Testis (tissue), 2 donors: ENCODE results near the gene DNAH10.

Source experiments
- CTCF ChIP-seq, 3 experiments: fragments of 450-650 bp in 2 of 3; fragments of 200-600 bp in 1 of 3; sonication (generic) in 1 of 3; IDR thresholded peaks; one replicate each; pipeline ENCODE4 v1.5.1; 2016 to 2019; ENCODE audit warnings: antibody characterized with exemption in 3 of 3, mild to moderate bottlenecking in 2 of 3, moderate library complexity in 1 of 3
- POLR2A ChIP-seq: fragments of 450-650 bp; IDR thresholded peaks from one replicate; pipeline ENCODE4 v1.6.1; 2017; ENCODE audit warnings: antibody characterized with exemption, mild to moderate bottlenecking, moderate library complexity

DNA sequence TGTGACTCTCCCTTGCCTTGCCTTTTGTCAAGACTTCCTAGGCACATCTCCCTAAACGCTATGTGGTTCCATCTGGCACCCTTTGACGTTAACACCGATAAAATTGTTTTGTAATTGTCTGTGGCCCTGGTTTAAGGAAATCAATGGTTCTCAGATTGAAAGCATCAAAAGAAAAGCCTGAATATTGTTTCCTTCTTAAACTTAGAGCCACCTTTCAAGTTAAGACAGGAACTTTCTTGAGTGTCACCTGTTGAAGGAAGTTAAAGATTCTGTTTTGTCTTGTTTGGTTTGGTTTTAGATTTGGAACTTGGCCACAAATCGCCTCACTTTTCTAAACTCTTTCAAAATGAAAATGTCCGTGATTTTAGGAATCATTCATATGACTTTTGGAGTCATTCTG lies 14.8 kb upstream of the DNAH10 start:
- TF ChIP-seq CTCF (IDR thresholded peaks at IDR 0.05) (no peak), POLR2A (no peak)
